Choroid plexus epithelial cell (primary cell): ENCODE data around the gene DIAPH1.

Source experiments
- DNase-seq: peaks from one replicate; pipeline ENCODE4 v3.0.0-alpha.2; 2010; ENCODE audit warnings: low read depth
- H3K4me3 ChIP-seq: 2 replicates; pipeline ENCODE4 v1.5.1; 2011; ENCODE audit warnings: low read depth, mild to moderate bottlenecking, control low read depth, low read length, moderate library complexity
- CTCF ChIP-seq: conservative IDR thresholded peaks from 2 replicates; pipeline ENCODE4 v1.5.1; 2011; ENCODE audit warnings: low read depth, mild to moderate bottlenecking, control low read depth, inconsistent platforms, low read length, moderate library complexity

The DIAPH1 gene

DNA sequence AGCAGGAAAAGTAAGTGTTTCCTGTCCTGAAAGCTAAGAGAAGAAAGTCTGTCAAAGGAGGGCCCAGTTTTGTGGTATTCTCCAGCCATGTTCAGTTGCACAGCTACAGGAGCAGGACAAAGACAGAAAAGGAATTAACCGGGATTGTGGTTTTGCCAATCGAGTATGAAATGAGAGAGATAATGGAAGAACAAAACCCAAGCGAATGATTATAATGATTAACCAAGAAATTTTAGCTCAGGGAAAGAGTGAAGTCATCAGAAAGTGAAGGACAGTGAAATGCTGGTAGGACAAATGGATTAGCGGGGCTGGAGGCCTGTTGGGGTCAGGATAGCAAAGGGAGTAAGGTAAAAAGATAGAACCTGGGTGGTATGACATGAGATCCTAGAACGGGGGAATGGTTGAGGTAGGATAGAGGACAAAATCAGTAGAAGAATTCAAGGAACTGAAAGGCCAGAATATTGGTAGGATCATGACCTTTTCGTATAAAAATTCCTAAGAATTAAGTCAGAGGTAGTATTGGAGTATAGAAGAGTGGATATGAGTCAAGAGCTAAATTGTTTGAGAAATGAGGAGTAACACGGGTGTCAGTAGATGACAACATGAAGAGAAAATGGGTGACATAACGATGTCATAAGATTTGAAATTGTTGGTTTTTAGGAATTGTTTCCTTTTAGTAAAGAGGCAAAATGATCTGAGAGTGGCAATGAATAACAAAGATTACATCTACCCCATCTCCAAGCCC lies 52.8 kb downstream of the DIAPH1 start:
- no peak for TF ChIP-seq CTCF
- DNase-seq = no peak
- no peak overlapping the region for H3K4me3 ChIP-seq

GRCh38 chr5:141564216-141564692 lies 54.5 kb downstream of the DIAPH1 start:
- peak; percentile 98 for DNase-seq
- TF ChIP-seq CTCF = peak; percentile 84
- H3K4me3 ChIP-seq = no peak overlapping the region

- peak; percentile 99 for DNase-seq
- peak; percentile 93 for TF ChIP-seq CTCF
- no peak overlapping the region for H3K4me3 ChIP-seq
Measured at GRCh38 chr5:141560725-141561483, 57.9 kb downstream of the DIAPH1 start.

GRCh38 chr5:141560151-141560550 lies 58.6 kb downstream of the DIAPH1 start:
- no peak for TF ChIP-seq CTCF
- peak; percentile 63 for DNase-seq
- H3K4me3 ChIP-seq = no peak overlapping the region

DNA sequence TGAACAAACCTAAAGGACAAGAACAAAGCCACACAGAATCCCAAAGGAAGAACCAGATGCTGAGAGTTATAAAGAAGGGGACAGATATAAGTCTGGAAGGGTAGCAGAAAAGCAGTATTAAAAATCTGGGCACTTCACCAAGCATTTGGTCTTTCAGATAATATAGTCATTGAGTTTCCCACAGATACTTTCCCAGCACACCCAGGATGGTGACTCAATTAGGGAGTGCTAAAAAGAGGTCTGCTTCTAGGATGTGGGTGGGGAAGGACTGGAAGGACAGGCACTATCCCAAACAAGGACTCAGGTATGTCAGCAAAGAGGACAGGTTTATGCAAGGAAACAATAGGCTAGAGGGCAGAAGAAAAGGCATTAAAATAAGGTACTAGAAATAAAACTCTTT lies 59.3 kb downstream of the DIAPH1 start:
- no peak overlapping the region for H3K4me3 ChIP-seq
- TF ChIP-seq CTCF = no peak
- peak; percentile 60 for DNase-seq

DNA sequence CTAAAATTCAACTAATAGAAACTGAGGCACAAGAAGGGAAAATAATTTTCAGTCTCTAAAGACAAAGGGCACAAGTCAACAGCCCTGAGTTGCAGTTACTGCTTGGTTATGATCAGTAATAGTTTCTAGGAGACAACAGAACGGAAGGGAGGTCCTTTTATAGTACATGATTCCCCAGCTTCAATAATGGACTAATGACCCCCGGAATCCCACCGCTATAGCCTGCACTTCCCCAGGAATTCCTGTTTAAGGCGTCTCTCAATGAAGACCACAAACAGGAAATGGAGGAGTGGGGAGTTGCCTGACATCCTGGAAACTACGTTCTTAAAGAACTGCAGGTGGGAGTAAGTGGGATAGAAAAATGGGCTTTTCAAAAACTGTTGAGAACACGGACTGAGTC lies 60.6 kb downstream of the DIAPH1 start:
- DNase-seq = peak; percentile 43

More for the DNA sequence above, 60.6 kb downstream of the DIAPH1 start:
- H3K4me3 ChIP-seq = peak overlapping the region; percentile 26
- no peak for TF ChIP-seq CTCF
